Osteoblast (primary cell): ENCODE results near the gene HBS1L. TPM values are rescaled to one million over a fixed set of nuclear protein-coding genes. Genes with fewer than 3 reads are reported as not detected.
A peak's percentile ranks its signal among the peaks of the same experiment; 100 is the strongest.

ENCODE experiments used
- DNase-seq: peaks from one replicate; pipeline ENCODE4 v3.0.0; 2011; ENCODE audit warnings: low spot score, mixed read lengths; ENCODE audit not compliant: insufficient read length; ENCODE audit errors: missing footprints
- H2AFZ ChIP-seq: 2 replicates; pipeline ENCODE4 v1.6.0; 2011; ENCODE audit warnings: mild to moderate bottlenecking, low read length
- H3K27ac ChIP-seq: 2 replicates; pipeline ENCODE4 v1.5.1; 2011; ENCODE audit warnings: mild to moderate bottlenecking, low read depth, low read length, moderate library complexity
- H3K27me3 ChIP-seq: 2 replicates; pipeline ENCODE4 v1.6.0; 2012; ENCODE audit warnings: mild to moderate bottlenecking, control low read depth, inconsistent platforms, low read length, moderate library complexity; ENCODE audit not compliant: insufficient read depth
- H3K36me3 ChIP-seq: 2 replicates; pipeline ENCODE4 v1.5.1; 2011; ENCODE audit warnings: mild to moderate bottlenecking, low read length, control low read depth, moderate library complexity; ENCODE audit not compliant: insufficient read depth
- H3K4me1 ChIP-seq: 2 replicates; pipeline ENCODE4 v1.5.1; 2011; ENCODE audit warnings: mild to moderate bottlenecking, low read length, control low read depth, moderate library complexity; ENCODE audit not compliant: insufficient read depth
- H3K4me2 ChIP-seq: 2 replicates; pipeline ENCODE4 v1.6.0; 2011; ENCODE audit warnings: mild to moderate bottlenecking, low read length; ENCODE audit not compliant: insufficient read depth
- H3K4me3 ChIP-seq: fragments of 200-600 bp; sonication (generic); 3 replicates; pipeline ENCODE4 v1.5.1; 2012; ENCODE audit warnings: mild to moderate bottlenecking, low read length, inconsistent platforms; ENCODE audit not compliant: insufficient read depth
- H3K79me2 ChIP-seq: 2 replicates; pipeline ENCODE4 v1.6.0; 2012; ENCODE audit warnings: mild to moderate bottlenecking, low read length, control low read depth, inconsistent platforms; ENCODE audit not compliant: insufficient read depth
- H3K9me3 ChIP-seq: 2 replicates; pipeline ENCODE4 v1.5.1; 2011; ENCODE audit warnings: low read depth, low read length, control low read depth
- H4K20me1 ChIP-seq: 2 replicates; pipeline ENCODE4 v1.6.0; 2012; ENCODE audit warnings: mild to moderate bottlenecking, low read length, control low read depth; ENCODE audit not compliant: insufficient read depth
- total RNA-seq: library from RNA; depleted of rRNA; stranded (reverse); fragments of >200 nt; gene quantifications from 2 replicates; pipeline ENCODE4 v1.2.3, GENCODE V29; 2012
- TF ChIP-seq, protein P1 (sequence below): IDR thresholded peaks from 2 replicates; pipeline ENCODE4 v1.5.1; 2011; ENCODE audit warnings: mild to moderate bottlenecking, low read depth, low read length, moderate library complexity; ENCODE audit errors: extremely low read depth

The HBS1L gene
- total RNA-seq, 1 donor = 94.8 TPM

DNA sequence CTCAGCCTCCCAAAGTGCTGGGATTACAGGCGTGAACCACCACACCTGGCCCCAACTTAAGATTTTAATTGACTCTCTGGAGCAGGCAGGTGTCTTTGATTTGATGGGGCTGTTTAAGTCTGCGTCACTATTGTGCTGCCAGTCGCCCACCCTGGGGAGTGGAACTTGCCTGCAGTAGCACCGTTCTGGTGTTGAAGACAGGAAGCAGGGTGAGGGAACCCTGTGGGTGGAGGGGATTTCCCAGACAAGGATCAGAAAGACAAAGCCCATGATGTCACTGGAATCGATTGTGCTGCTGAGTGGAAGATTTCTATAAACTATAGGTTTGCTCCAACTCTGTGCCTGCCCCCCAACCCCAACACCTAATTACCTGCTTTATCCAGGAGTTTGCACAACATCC, 115.7 kb downstream of the HBS1L start:
- H3K79me2 ChIP-seq = no peaks in the 10 kb centered on the region
- no peak for DNase-seq

GRCh38 chr6:134937426-134937825, 117.2 kb downstream of the HBS1L start:
- Histone ChIP-seq H3K9me3 (no peaks in the 10 kb centered on the region), H3K27ac (peak overlapping the region; percentile 99), H3K4me2 (peak overlapping the region; percentile 89), H3K36me3 (no peaks in the 10 kb centered on the region), H3K27me3 (no peaks in the 10 kb centered on the region), H4K20me1 (no peaks in the 10 kb centered on the region), H3K4me1 (peaks cover 21% of the 10 kb centered on the region), H3K4me3 (peak overlapping the region; percentile 55), H3K79me2 (no peaks in the 10 kb centered on the region), H2AFZ (peak overlapping the region; percentile 79)
- DNase-seq = peak; percentile 80
- TF ChIP-seq, protein P1, sequence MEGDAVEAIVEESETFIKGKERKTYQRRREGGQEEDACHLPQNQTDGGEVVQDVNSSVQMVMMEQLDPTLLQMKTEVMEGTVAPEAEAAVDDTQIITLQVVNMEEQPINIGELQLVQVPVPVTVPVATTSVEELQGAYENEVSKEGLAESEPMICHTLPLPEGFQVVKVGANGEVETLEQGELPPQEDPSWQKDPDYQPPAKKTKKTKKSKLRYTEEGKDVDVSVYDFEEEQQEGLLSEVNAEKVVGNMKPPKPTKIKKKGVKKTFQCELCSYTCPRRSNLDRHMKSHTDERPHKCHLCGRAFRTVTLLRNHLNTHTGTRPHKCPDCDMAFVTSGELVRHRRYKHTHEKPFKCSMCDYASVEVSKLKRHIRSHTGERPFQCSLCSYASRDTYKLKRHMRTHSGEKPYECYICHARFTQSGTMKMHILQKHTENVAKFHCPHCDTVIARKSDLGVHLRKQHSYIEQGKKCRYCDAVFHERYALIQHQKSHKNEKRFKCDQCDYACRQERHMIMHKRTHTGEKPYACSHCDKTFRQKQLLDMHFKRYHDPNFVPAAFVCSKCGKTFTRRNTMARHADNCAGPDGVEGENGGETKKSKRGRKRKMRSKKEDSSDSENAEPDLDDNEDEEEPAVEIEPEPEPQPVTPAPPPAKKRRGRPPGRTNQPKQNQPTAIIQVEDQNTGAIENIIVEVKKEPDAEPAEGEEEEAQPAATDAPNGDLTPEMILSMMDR = no peak

More for the DNA sequence above, 115.7 kb downstream of the HBS1L start:
- TF ChIP-seq, protein P1 = no peak
- Histone ChIP-seq H3K9me3 (no peaks in the 10 kb centered on the region), H3K4me3 (no peak overlapping the region), H3K4me2 (no peak overlapping the region), H3K36me3 (no peaks in the 10 kb centered on the region), H3K27ac (no peak overlapping the region), H2AFZ (no peak overlapping the region), H3K4me1 (peaks cover 21% of the 10 kb centered on the region), H4K20me1 (no peaks in the 10 kb centered on the region), H3K27me3 (no peaks in the 10 kb centered on the region)

GRCh38 chr6:134936931-134937330, 117.7 kb downstream of the HBS1L start:
- TF ChIP-seq, protein P1 = no peak
- Histone ChIP-seq H3K27me3 (no peaks in the 10 kb centered on the region), H3K27ac (peak overlapping the region; percentile 99)

DNA sequence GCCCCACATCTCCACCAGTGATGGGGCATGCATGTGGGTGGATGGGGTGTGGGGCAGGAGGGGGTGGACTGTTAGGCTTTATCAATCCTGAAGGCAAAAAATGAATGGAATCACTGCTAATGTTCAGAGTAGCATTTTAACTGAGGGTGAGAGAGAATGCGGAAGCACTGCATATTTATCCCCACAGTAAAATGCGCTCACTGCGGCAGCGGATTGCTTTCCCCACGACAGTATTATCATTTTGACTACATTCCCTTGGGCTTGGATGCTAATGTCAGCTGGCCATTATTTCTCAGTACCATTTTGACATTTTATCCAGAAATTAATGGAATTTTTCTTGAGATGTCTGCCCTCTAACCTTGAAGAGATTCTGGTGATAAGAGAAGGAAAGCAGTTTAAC, 118.1 kb downstream of the HBS1L start:
- no peaks in the 10 kb centered on the region for H3K36me3 ChIP-seq
- H3K4me3 ChIP-seq = no peak overlapping the region
- TF ChIP-seq, protein P1 = no peak
- peak overlapping the region; percentile 89 for H3K4me2 ChIP-seq
- H4K20me1 ChIP-seq = no peaks in the 10 kb centered on the region
- H3K27me3 ChIP-seq = no peaks in the 10 kb centered on the region
- no peaks in the 10 kb centered on the region for H3K79me2 ChIP-seq
- DNase-seq = no peak
- H3K27ac ChIP-seq = peak overlapping the region; percentile 99
- no peak overlapping the region for H2AFZ ChIP-seq
- H3K4me1 ChIP-seq = peaks cover 21% of the 10 kb centered on the region
- no peaks in the 10 kb centered on the region for H3K9me3 ChIP-seq

More at GRCh38 chr6:134936931-134937330, 117.7 kb downstream of the HBS1L start:
- DNase-seq = peak; percentile 69
- Histone ChIP-seq H3K4me2 (peak overlapping the region; percentile 89), H3K9me3 (no peaks in the 10 kb centered on the region), H3K36me3 (no peaks in the 10 kb centered on the region), H2AFZ (peak overlapping the region; percentile 79), H3K4me1 (peaks cover 21% of the 10 kb centered on the region), H3K79me2 (no peaks in the 10 kb centered on the region), H3K4me3 (peak overlapping the region; percentile 55), H4K20me1 (no peaks in the 10 kb centered on the region)
